Liver (tissue), 9 donors: ENCODE measurements around the gene SPCS3. TPM values are rescaled to one million over a fixed set of nuclear protein-coding genes. Genes with fewer than 3 reads are reported as not detected.

Experiments
- DNase-seq: peaks from one replicate; pipeline ENCODE4 v3.0.0-alpha.2; 2017; ENCODE audit warnings: low spot score
- H3K27ac ChIP-seq, 2 donors: one replicate each; pipeline ENCODE4 v1.7.0; 2013; ENCODE audit warnings: inconsistent platforms in 2 of 2, low read length in 2 of 2, control low read depth in 1 of 2, low read depth in 1 of 2, mild to moderate bottlenecking in 1 of 2
- H3K27me3 ChIP-seq, 4 donors: one replicate each; pipeline versions ENCODE4 v1.6.1 to v1.7.0; 2013; ENCODE audit warnings: low read length in 3 of 4, inconsistent platforms in 1 of 4, mild to moderate bottlenecking in 1 of 4, moderate library complexity in 1 of 4; ENCODE audit not compliant: control insufficient read depth in 4 of 4, insufficient read depth in 4 of 4
- H3K36me3 ChIP-seq, 4 donors: one replicate each; pipeline versions ENCODE4 v1.6.1 to v1.7.0; 2013; ENCODE audit warnings: low read length in 3 of 4, mild to moderate bottlenecking in 3 of 4, low read depth in 1 of 4, moderate library complexity in 1 of 4; ENCODE audit not compliant: control insufficient read depth in 4 of 4, insufficient read depth in 3 of 4
- H3K4me1 ChIP-seq, 4 donors: one replicate each; pipeline versions ENCODE4 v1.6.1 to v1.7.0; 2013; ENCODE audit warnings: low read length in 3 of 4, mild to moderate bottlenecking in 3 of 4, moderate library complexity in 1 of 4; ENCODE audit not compliant: control insufficient read depth in 4 of 4, insufficient read depth in 4 of 4
- H3K4me3 ChIP-seq, 3 donors: one replicate each; pipeline versions ENCODE4 v1.6.1 to v1.7.0; 2013; ENCODE audit warnings: low read length in 3 of 3, control low read depth in 1 of 3, low read depth in 1 of 3, mild to moderate bottlenecking in 1 of 3
- H3K9ac ChIP-seq, 2 donors: one replicate each; pipeline ENCODE4 v1.7.0; 2013; ENCODE audit warnings: low read length in 2 of 2, mild to moderate bottlenecking in 2 of 2, moderate library complexity in 2 of 2, control low read depth in 1 of 2, low read depth in 1 of 2
- H3K9me3 ChIP-seq, 4 donors: one replicate each; pipeline versions ENCODE4 v1.6.1 to v1.7.0; 2013; ENCODE audit warnings: low read length in 3 of 4; ENCODE audit not compliant: control insufficient read depth in 4 of 4
- EGR1 ChIP-seq, 2 donors: IDR thresholded peaks; 2 replicates each; pipeline ENCODE4 v1.6.1; 2016 to 2018; ENCODE audit warnings: antibody characterized with exemption in 2 of 2, low read depth in 2 of 2
- GABPA ChIP-seq, 2 donors: IDR thresholded peaks in 1 of 2; conservative IDR thresholded peaks in 1 of 2; 2 replicates each; pipeline ENCODE4 v1.6.1; 2016; ENCODE audit warnings: antibody characterized with exemption in 2 of 2, mild to moderate bottlenecking in 1 of 2, moderate library complexity in 1 of 2
- HNF4G ChIP-seq: IDR thresholded peaks from 2 replicates; pipeline ENCODE4 v1.6.1; 2016; ENCODE audit warnings: antibody characterized with exemption
- JUND ChIP-seq, 2 donors: IDR thresholded peaks; 2 replicates each; pipeline ENCODE4 v1.6.1; 2016; ENCODE audit warnings: antibody characterized with exemption in 2 of 2
- NR2F2 ChIP-seq: IDR thresholded peaks from 2 replicates; pipeline ENCODE4 v1.6.1; 2016; ENCODE audit warnings: antibody characterized with exemption
- SP1 ChIP-seq: IDR thresholded peaks from 2 replicates; pipeline ENCODE4 v1.6.1; 2018; ENCODE audit warnings: antibody characterized with exemption, mild to moderate bottlenecking
- YY1 ChIP-seq: IDR thresholded peaks from 2 replicates; pipeline ENCODE4 v1.6.1; 2016; ENCODE audit warnings: antibody characterized with exemption, mild to moderate bottlenecking
- WGBS: extraction: QIAGEN DNeasy Blood & Tissue Kit; methylation state at CpG from one replicate; pipeline ENCODE4 v1.1.7; 2013; 5-methylcytosine and 5-hydroxymethylcytosine counted together
- polyA plus RNA-seq, 2 donors: library from polyadenylated mRNA; stranded (reverse) in 1 of 2; unstranded in 1 of 2; fragments of 200-250 nt in 1 of 2; fragments of >200 nt in 1 of 2; fragmentation: Nextera tagmentation in 1 of 2; extraction: Ambion mirVana in 1 of 2; gene quantifications; one replicate each; pipeline versions ENCODE4 v1.2.1 to v1.2.3, GENCODE V29; 2013 to 2015
- total RNA-seq, 2 donors: library from RNA; depleted of rRNA; stranded (reverse); fragments of >200 nt; gene quantifications; one replicate each; pipeline ENCODE4 v1.2.3, GENCODE V29; 2014
- TF ChIP-seq, protein P1 (sequence below): IDR thresholded peaks from 2 replicates; pipeline ENCODE4 v1.6.1; 2016; ENCODE audit warnings: antibody characterized with exemption
- TF ChIP-seq, protein P2 (sequence below): IDR thresholded peaks from 2 replicates; pipeline ENCODE4 v1.6.1; 2016; ENCODE audit warnings: antibody characterized with exemption
- TF ChIP-seq, protein P3 (sequence below): IDR thresholded peaks from 2 replicates; pipeline ENCODE4 v1.6.1; 2016; ENCODE audit warnings: antibody characterized with exemption, mild to moderate bottlenecking
- TF ChIP-seq, protein P4 (sequence below): IDR thresholded peaks from 2 replicates; pipeline ENCODE4 v1.6.1; 2016; ENCODE audit warnings: antibody characterized with exemption
- donor health status: healthy.
- donor health status: healthy.
- donor health status: healthy.
- donor health status: healthy.
- donor health status: healthy.

The SPCS3 gene
- total and polyA plus RNA-seq, 4 donors, result 54.0 to 79.4 (median 63.0) TPM

DNA sequence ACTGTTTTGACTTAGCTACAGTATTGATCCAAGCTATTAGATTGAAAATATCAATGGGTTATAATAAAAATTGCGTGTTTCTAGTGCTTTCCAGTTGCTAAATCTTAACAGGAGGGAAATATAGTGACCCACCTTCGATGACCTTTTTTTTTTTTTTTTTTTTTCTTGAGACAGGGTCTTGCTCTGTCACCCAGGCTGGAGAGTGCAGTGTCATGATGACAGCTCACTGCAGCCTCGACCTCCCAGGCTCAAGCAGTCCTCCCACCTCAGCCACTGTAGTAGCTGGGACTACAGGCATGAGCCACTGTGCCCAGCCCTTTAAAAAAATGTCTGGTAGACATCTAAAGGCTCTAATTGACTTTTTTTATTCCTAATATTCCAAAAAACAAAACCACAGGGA, 47.0 kb upstream of the SPCS3 start:
- 67% methylated on average over 3 of the region's 3 CpGs for WGBS
- H3K36me3 ChIP-seq, result no peaks in the 10 kb centered on the region
- no peak for DNase-seq

DNA sequence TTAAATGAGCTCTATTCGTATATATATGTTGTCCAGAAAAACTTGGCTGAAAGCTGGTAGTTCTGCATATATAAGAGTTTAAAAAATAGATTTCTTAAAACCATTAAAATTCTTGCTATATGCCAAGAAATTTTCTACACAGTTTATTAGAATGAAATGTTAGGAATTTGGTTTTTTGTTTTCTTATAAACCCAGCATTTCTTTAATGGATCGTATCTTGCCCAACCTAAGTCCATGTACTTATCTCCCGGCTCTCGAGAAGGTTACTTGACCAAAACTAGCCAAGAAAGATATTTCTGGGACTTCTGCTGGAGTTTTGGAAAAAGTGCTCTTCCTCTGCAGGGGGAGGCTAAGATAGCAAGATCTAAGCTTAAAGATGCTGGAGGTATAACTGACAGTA, 46.0 kb upstream of the SPCS3 start:
- Histone ChIP-seq H3K4me3 (no peak overlapping the region), H3K27ac (no peak overlapping the region), H3K4me1 (peaks cover 0 to 3% (median 1%) of the 10 kb centered on the region in 4 donors), H3K9me3 (no peaks in the 10 kb centered on the region), H3K9ac (no peak overlapping the region), H3K27me3 (peaks cover 0 to 7% (median 0%) of the 10 kb centered on the region in 4 donors), H3K36me3 (no peaks in the 10 kb centered on the region)
- DNase-seq, result no peak
- TF ChIP-seq, protein P1, sequence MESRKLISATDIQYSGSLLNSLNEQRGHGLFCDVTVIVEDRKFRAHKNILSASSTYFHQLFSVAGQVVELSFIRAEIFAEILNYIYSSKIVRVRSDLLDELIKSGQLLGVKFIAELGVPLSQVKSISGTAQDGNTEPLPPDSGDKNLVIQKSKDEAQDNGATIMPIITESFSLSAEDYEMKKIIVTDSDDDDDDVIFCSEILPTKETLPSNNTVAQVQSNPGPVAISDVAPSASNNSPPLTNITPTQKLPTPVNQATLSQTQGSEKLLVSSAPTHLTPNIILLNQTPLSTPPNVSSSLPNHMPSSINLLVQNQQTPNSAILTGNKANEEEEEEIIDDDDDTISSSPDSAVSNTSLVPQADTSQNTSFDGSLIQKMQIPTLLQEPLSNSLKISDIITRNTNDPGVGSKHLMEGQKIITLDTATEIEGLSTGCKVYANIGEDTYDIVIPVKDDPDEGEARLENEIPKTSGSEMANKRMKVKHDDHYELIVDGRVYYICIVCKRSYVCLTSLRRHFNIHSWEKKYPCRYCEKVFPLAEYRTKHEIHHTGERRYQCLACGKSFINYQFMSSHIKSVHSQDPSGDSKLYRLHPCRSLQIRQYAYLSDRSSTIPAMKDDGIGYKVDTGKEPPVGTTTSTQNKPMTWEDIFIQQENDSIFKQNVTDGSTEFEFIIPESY, result no peak
- TF ChIP-seq, protein P2, sequence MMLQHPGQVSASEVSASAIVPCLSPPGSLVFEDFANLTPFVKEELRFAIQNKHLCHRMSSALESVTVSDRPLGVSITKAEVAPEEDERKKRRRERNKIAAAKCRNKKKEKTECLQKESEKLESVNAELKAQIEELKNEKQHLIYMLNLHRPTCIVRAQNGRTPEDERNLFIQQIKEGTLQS, result no peak
- TF ChIP-seq GABPA (IDR thresholded peaks at IDR 0.05 in 1 of 2, conservative IDR thresholded peaks at IDR 0.05 in 1 of 2), result no peak
- TF ChIP-seq HNF4G, result no peak
- no peak for TF ChIP-seq NR2F2
- TF ChIP-seq EGR1 (IDR thresholded peaks at IDR 0.05; ENCODE audit: low read depth in 2 of 2), result no peak
- TF ChIP-seq YY1, result no peak
- no peak for TF ChIP-seq SP1
- 88% methylated on average over 4 of the region's 4 CpGs for WGBS

More for the DNA sequence above, 47.0 kb upstream of the SPCS3 start:
- Histone ChIP-seq H3K27ac (no peak overlapping the region), H3K4me3 (no peak overlapping the region), H3K9me3 (no peaks in the 10 kb centered on the region), H3K9ac (no peak overlapping the region), H3K4me1 (peaks cover 0 to 3% (median 1%) of the 10 kb centered on the region in 4 donors), H3K27me3 (peaks cover 0 to 7% (median 0%) of the 10 kb centered on the region in 4 donors)
- TF ChIP-seq, protein P3, sequence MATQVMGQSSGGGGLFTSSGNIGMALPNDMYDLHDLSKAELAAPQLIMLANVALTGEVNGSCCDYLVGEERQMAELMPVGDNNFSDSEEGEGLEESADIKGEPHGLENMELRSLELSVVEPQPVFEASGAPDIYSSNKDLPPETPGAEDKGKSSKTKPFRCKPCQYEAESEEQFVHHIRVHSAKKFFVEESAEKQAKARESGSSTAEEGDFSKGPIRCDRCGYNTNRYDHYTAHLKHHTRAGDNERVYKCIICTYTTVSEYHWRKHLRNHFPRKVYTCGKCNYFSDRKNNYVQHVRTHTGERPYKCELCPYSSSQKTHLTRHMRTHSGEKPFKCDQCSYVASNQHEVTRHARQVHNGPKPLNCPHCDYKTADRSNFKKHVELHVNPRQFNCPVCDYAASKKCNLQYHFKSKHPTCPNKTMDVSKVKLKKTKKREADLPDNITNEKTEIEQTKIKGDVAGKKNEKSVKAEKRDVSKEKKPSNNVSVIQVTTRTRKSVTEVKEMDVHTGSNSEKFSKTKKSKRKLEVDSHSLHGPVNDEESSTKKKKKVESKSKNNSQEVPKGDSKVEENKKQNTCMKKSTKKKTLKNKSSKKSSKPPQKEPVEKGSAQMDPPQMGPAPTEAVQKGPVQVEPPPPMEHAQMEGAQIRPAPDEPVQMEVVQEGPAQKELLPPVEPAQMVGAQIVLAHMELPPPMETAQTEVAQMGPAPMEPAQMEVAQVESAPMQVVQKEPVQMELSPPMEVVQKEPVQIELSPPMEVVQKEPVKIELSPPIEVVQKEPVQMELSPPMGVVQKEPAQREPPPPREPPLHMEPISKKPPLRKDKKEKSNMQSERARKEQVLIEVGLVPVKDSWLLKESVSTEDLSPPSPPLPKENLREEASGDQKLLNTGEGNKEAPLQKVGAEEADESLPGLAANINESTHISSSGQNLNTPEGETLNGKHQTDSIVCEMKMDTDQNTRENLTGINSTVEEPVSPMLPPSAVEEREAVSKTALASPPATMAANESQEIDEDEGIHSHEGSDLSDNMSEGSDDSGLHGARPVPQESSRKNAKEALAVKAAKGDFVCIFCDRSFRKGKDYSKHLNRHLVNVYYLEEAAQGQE, result no peak
- TF ChIP-seq, protein P4, sequence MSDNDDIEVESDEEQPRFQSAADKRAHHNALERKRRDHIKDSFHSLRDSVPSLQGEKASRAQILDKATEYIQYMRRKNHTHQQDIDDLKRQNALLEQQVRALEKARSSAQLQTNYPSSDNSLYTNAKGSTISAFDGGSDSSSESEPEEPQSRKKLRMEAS, result no peak
- TF ChIP-seq JUND (IDR thresholded peaks at IDR 0.05) (no peak), GABPA (IDR thresholded peaks at IDR 0.05 in 1 of 2, conservative IDR thresholded peaks at IDR 0.05 in 1 of 2) (no peak)

DNA sequence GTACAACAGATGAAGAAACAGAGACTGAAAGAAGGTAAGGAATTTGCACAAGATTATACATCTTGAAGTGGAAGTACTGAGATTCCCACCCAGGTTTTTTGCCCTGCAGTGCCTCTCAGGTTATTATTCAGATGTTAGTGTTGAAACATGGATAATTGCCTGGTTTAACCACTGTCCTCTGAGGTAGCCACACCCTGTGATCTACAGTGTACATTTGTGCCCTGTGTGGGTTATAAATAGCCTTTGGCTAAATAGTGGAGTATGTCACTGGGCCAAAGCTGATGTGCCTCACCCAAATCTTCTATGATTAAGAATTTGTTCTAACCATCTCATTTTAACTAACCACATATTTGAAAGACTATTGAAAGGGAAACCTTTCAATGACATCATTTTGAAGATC, 45.3 kb upstream of the SPCS3 start:
- no peak for DNase-seq
- Histone ChIP-seq H3K27ac (no peak overlapping the region), H3K27me3 (peaks cover 0 to 7% (median 0%) of the 10 kb centered on the region in 4 donors), H3K9ac (no peak overlapping the region), H3K4me3 (no peak overlapping the region), H3K4me1 (peaks cover 0 to 3% (median 1%) of the 10 kb centered on the region in 4 donors), H3K36me3 (no peaks in the 10 kb centered on the region), H3K9me3 (no peaks in the 10 kb centered on the region)
- TF ChIP-seq HNF4G (no peak), GABPA (IDR thresholded peaks at IDR 0.05 in 1 of 2, conservative IDR thresholded peaks at IDR 0.05 in 1 of 2) (no peak)
- TF ChIP-seq, protein P4, result no peak
